ENCODE measurements around the gene INO80D.
"Not testable (repeated sequence)": the region's sequence is repeated elsewhere in the genome, so short reads cannot be mapped to it uniquely, and the experiment has no call there.

GRCh38 chr2:205976934-205977659, 108.9 kb downstream of the INO80D start:
- not testable (repeated sequence) for TF ChIP-seq EZH2 (IDR thresholded peaks at IDR 0.05); POLR2AphosphoS5 (IDR thresholded peaks at IDR 0.05; ENCODE audit: borderline replicate concordance, low read depth, low read length)

Measured in SK-N-MC (cell line).